Measurements from ENCODE around the gene KAT2A. TPM values are rescaled to one million over a fixed set of nuclear protein-coding genes. Genes with fewer than 3 reads are reported as not detected.
A peak's percentile ranks its signal among the peaks of the same experiment; 100 is the strongest.

KAT2A gene
- total and polyA plus RNA-seq, 9 of the 15 experiments (the other 6 are each of a cell fraction or from before 2014, with no cell fraction given): 1.5 to 80.4 (median 31.9) TPM

DNA sequence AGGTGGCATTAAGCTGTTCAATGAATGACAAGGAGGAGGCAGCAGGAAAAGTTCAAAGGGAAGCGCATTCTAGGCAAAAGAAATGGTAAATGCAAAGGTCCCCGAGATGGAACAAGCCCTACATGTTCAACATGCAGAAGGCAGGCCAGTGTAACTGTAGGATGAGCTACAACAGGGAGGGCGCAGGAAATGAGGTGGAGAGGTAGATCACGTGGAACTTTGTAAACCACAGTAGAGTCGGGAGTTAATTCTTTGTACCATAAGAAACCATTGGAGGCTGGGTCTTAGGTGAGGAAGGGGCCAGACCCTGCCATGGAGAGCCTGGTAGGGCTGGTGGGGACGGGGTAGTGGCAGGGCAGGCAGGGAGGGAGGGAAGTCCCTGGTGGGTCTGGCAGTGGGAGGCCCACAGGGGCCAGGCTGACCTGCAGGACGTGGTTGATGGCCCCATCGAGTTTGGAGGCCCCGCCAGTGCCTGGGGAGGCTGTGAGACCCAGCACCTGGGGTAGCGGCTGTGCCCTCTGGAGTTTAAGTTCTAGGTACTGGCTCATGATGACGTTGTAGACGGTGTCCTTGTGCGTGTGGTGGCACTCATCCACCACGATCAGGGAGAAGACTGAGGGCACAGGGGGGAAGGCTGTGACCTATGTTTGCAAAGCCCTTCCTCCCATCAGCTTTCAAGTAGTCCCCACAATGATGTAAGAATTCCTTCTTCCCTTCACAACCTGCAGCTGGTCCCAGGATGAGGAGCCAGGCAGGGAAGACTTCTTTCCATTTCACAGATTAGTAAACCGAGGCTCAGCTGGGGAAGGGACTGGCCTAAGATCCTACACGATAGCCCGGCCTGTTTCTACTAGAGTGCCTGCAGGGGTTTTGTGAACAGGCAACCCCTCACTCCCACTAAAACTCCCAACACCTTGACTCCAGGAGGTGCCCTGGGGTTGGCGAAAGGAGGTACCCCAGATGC is 10.6 kb downstream of the KAT2A start:
- POLR2A ChIA-PET: interaction anchor here (0.6 to 2.0 kb wide), 3 partner anchors 10 to 264 kb away, joined by 3 to 6 read pairs (median 3); partner anchors contain the start of gene KAT2A
- no TSS peak for BruUV-seq (replicated peaks)
- TF ChIP-seq ZFP36 (IDR thresholded peaks at IDR 0.05; ENCODE audit: low read depth, low read length, partially characterized antibody) (peak; percentile 80), BCOR (IDR thresholded peaks at IDR 0.05) (peak; percentile 74), CBFA2T3 (IDR thresholded peaks at IDR 0.05) (no peak), KDM1A (IDR thresholded peaks at IDR 0.05) (peak in 1 of 2 experiments; percentile 45; a peak in 1 of 4 replicates)
- TF ChIP-seq, protein P1, sequence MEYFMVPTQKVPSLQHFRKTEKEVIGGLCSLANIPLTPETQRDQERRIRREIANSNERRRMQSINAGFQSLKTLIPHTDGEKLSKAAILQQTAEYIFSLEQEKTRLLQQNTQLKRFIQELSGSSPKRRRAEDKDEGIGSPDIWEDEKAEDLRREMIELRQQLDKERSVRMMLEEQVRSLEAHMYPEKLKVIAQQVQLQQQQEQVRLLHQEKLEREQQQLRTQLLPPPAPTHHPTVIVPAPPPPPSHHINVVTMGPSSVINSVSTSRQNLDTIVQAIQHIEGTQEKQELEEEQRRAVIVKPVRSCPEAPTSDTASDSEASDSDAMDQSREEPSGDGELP (CRISPR knock-in tag; IDR thresholded peaks at IDR 0.05; ENCODE audit: borderline replicate concordance): no peak
- Histone ChIP-seq H3K9me1 (ENCODE audit: control insufficient read depth, insufficient read depth, low read length) (no peaks in the 10 kb centered on the region), H3K4me1 (replicated peaks in 1 of 2; ENCODE audit: control insufficient read depth in 2 of 2, insufficient read depth in 2 of 2, low read length in 2 of 2) (peaks cover 12 to 58% of the 10 kb centered on the region in 2 experiments; a peak in 4 of 5 replicates), H3K4me2 (ENCODE audit: insufficient read depth, low read length) (no peak overlapping the region), H3K27me3 (ENCODE audit: control insufficient read depth in 2 of 2, insufficient read depth in 2 of 2, low read length in 2 of 2) (no peaks in the 10 kb centered on the region), H2AFZ (ENCODE audit: low read depth, low read length) (no peak overlapping the region), H3K9me3 (replicated peaks; ENCODE audit: control insufficient read depth, insufficient read depth, low read depth, low read length) (no peaks in the 10 kb centered on the region), H3K36me3 (ENCODE audit: control insufficient read depth, insufficient read depth, low read length) (peaks cover 22% of the 10 kb centered on the region; the same call in 2 of the 3 replicates), H3K9ac (ENCODE audit: insufficient read depth in 1 of 2, low read depth in 2 of 2, low read length in 2 of 2) (no peak overlapping the region; a peak in 1 of 4 replicates), H4K20me1 (replicated peaks; ENCODE audit: control insufficient read depth, insufficient read depth, low read length) (no peaks in the 10 kb centered on the region), H3K79me2 (ENCODE audit: control insufficient read depth, insufficient read depth, low read length) (no peaks in the 10 kb centered on the region), H3K4me3 (no peak overlapping the region), H3K27ac (ENCODE audit: extremely low read depth, low read depth, low read length) (no peak overlapping the region)
- FAIRE-seq (no peak), DNase-seq (ENCODE audit: extremely low read depth in 1 of 4, low spot score in 3 of 4) (no peak), ATAC-seq (no peak)
- intact Hi-C loops (cut with micrococcal nuclease) (no loop called here), in situ Hi-C loops (cut with MboI) (loop anchor here (5.0 to 25.0 kb wide), 3 partner anchors 83 to 373 kb away; partner anchors contain the start of gene HAP1)
- CTCF ChIA-PET (ENCODE audit: low intra/inter-chr PET ratio): interaction anchor here (0.6 to 0.9 kb wide), 2 partner anchors 14 to 91 kb away, joined by 3 read pairs; partner anchors contain the start of gene NKIRAS2
- WGBS (ENCODE audit: insufficient coverage, low coverage, missing lambda C conversion rate): 72% methylated on average over 18 of the region's 18 CpGs
